Measurements from ENCODE around the gene PGS1.

Gene PGS1

DNA sequence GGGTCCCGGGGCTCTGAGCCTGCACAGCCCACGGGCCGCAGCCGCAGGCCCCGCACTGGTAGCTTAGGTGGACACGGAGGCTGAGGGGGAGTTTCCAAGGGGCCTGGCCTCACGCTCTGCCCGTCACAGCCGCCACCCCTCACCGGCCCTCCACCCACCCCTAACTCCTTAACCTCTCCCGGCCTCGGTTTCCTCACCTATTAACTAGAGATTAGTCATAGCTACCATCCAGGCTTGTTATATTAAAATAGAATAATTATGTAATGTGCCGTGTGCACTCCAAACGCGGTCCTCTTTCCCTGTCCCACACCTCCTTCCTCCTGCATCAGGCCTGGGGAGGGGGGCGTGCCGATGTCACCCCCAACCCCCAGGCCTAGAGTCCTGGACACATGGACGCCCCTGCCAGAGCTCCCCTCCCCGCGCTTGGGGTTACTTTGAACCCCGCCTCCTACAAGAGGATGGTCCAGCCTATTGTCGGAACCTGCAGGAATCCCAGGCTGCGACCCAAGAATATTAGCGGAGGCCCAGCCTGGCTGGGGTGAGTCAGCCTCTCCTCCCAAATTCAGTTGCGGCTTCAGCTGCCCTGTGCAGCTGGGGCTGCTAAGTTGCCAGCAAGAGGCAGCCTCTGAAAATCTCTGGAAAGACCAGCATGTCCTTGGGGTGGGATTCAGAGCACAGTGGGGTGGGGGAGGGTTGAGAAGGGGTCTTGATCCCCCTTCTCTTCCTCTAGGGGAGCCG lies 35.8 kb upstream of the PGS1 start:
- no peak for FAIRE-seq
- TF ChIP-seq POLR2A (IDR thresholded peaks at IDR 0.05; ENCODE audit: low read depth, low read length) = no peak
- peak; percentile 86 for DNase-seq (ENCODE audit: insufficient read length, low spot score)

DNA sequence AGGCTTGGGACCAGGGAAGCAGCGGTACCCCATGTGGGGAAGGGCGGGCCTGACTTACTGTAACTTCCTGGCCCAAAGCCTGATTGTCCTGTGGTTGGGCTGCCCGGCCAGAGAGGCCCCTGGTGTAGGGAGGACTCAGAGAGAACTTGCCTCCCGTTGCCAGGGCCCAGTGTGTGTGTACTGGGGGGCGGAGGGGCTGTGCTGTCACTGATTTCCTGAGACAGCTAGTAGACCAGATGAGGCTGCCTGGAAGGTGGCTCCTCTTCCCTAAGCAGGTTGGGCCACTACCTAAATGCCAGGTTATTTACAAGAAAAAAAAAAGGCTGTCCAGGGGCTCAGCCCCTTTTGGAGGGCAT lies 35.3 kb upstream of the PGS1 start:
- DNase-seq (ENCODE audit: insufficient read length, low spot score) (peak; percentile 89), FAIRE-seq (no peak)
- peak; percentile 38; the same call in 1 of the 2 replicates for TF ChIP-seq POLR2A (IDR thresholded peaks at IDR 0.05; ENCODE audit: low read depth, low read length)

DNA sequence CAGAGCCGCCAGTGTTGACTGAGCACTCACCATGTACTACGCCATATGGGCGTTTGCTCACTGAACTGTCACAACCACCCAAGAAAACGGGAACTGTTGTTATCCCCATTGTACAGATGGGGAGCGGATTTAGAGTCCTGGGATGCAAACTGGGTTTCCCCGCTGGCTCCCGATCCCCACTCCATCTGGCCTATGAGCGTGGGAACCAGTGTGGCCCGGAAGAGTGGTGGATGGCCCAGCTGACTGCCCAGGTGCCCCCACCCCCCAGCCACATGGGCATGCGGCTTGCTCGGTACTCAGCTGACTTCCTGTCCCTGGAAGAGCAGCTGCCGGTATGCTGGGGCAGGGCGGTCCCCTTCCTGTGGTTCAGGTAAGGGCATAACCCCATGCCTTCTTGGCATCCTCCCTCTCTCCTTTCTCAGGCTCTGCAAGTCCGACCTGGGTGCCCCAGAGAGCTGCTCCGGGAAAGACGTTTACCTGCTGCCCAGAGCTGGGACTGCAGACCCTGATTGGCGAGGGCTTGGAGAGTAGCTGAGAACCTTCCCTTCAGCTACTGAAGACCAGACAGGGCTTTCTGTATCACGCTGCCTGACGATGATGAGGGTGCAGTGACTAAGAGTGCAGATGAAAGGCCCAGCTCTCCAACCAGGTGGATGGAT lies 34.8 kb upstream of the PGS1 start:
- DNase-seq (ENCODE audit: insufficient read length, low spot score) (peak; percentile 36), FAIRE-seq (no peak)
- peak; percentile 16; the same call in 1 of the 2 replicates for TF ChIP-seq POLR2A (IDR thresholded peaks at IDR 0.05; ENCODE audit: low read depth, low read length)

DNA sequence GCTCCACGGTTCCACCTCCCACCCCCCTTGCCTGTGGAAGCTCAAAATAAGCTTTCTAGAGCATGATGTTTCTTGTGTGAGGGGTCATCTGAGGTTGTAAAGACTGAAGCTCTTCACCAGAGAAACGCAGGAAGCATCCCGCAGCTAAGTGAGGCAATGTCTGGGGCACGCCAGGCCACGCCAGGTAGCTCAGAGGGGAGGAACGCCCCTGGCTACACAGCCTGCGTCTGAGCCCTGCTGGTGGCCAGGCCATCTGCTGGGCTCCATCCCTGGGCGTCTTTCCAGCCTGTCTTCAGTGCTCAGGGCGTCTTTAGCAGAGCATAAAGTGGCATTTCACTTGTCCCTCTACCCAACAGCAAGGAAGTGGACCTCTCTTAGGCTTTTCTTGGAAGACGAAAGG lies 33.8 kb upstream of the PGS1 start:
- no peak for TF ChIP-seq POLR2A (IDR thresholded peaks at IDR 0.05; ENCODE audit: low read depth, low read length)
- FAIRE-seq = no peak
- DNase-seq (ENCODE audit: insufficient read length, low spot score) = no peak

DNA sequence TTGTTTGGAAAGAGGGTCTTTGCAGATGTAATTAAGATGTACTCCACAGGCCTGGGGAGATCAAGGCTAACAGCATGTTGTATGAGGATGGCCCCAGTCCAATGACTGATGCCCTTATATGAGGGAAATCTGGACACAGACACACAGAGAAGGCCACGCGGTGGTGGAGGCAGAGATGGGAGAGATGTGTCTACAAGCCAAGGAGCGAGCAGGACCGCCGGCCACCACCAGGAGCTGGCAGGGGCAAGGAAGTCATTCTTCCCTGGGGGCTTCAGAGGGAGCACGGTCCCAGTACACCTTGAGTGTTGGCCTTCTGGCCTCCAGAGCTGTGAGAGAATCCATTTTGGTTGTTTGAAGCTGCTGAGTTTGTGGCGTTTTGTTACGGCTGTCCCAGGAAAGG lies 33.3 kb upstream of the PGS1 start:
- TF ChIP-seq POLR2A (IDR thresholded peaks at IDR 0.05; ENCODE audit: low read depth, low read length) = no peak
- no peak for DNase-seq (ENCODE audit: insufficient read length, low spot score)
- no peak for FAIRE-seq

DNA sequence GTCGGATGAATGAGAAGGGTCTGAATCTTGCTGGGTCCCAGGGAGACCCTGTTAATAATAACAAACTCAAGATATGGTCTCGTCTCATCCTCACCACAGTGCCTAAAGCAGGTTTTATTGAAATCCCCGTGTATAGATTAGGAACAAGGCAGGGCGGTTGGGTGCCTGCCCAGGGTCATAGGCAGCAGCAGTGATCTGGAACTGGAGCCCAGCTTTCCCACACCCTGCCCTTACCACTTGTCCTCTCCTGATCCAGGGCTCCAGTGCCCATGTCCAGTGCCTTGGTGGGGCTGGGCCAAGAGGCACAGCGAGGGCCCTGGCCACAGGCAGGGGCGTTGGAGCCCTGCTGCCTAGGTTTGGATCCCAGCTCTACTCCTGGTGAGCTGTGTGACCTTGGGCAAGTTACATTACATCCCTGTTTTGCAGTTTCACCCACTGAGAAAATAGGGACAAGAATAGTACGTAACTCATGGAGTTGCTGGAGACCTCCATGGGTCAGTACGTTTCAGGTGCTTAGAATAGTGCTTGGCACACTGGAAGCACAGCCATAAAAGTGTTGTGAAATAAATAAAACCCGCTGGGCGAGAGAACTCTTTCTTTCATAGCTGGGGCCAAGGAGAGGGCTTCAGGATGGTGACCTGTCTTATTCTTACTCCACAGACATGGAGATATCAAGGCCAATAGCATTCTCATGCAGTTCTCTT lies 32.5 kb upstream of the PGS1 start:
- TF ChIP-seq POLR2A (IDR thresholded peaks at IDR 0.05; ENCODE audit: low read depth, low read length) = no peak
- no peak for DNase-seq (ENCODE audit: insufficient read length, low spot score)
- no peak for FAIRE-seq

DNA sequence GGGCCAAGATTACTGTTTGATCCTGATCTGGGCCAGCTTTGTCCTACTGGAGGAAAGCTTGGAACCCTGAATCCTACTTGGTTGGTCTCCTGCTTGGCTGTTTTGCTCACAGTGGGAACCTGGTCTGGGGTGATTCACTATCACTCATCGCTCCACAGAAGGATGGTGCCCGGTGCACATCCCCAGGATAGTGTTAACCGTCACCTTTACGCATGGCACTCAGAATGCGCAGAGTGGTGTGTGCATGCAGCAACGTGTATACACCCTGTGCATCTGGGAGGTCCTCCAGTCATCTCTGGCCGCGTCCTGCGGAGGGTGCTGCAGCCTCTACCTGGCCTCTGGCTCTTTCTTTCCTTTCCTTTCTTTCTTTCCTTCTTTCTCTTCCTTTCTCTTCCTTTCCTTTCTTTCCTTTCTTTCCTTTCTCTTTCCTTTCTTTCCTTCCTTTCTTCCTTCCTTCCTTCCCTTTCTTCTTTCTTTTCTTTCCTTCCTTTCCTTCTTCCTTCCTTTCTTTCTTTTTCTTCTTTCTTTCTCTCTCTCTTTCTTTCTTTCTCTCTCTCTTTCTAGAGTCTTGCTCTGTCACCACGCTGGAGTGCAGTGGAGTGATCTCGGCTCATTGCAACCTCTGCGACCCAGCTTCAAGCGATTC lies 31.7 kb upstream of the PGS1 start:
- peak; percentile 53 for DNase-seq (ENCODE audit: insufficient read length, low spot score)
- FAIRE-seq = no peak

DNA sequence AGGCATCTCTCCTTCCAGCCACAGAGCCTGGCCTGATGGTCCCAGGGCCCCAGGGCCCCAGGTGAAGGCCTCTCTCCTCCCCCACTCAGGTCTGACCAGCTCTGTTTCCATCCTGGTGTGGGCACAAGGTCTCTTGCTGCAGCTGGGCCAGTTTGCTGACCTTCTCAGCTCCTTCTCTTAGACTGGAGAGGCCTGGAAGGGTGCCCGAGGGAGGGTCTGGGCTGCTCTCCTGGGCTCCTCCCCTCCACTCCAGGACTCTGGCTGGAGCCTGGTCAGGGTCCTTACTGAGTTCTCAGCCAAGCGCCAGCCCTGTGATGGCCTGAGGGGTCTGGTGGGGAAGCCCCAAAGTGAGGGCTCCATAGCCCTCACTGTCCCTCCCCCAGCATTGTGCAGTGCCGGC lies 31.0 kb upstream of the PGS1 start:
- no peak for DNase-seq (ENCODE audit: insufficient read length, low spot score)
- TF ChIP-seq POLR2A (IDR thresholded peaks at IDR 0.05; ENCODE audit: low read depth, low read length) = no peak
- no peak for FAIRE-seq

More for the DNA sequence above, 31.7 kb upstream of the PGS1 start:
- TF ChIP-seq POLR2A (IDR thresholded peaks at IDR 0.05; ENCODE audit: low read depth, low read length) = no peak

DNA sequence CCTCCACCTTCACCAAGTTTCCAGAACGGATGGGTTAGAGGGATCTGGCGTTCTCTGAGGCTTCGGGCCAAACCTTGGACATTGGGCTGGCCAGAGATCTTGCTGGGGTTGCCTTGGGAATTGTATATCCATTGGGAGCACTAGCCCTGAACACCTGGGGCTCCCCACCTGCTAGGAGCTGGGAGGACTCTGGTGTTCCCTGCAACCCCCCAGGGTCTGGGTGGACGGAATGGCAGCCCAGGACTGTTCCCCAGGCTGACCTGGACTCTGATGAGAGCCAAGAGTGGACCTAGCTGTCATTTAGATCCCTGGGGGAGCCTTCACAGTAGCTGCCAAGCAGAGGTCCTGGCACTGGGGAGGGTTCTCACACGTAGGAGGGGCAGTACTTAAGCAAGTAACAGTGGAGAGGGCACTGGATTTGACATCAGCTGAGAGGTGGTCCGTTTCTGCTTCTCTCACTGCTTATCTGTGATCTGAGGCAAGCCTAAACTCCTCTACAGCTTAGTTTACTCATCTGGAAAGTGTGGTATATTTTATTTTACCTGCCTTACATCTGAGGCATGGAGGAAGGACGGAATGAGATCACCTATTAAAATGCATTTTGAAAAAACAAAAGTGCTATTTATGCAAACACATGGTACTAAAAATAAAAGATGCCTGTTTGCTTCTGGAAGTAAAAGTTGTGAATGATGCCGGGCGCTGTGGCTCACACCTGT lies 30.2 kb upstream of the PGS1 start:
- FAIRE-seq (no peak), DNase-seq (ENCODE audit: insufficient read length, low spot score) (no peak)
- no peak for TF ChIP-seq POLR2A (IDR thresholded peaks at IDR 0.05; ENCODE audit: low read depth, low read length)

DNA sequence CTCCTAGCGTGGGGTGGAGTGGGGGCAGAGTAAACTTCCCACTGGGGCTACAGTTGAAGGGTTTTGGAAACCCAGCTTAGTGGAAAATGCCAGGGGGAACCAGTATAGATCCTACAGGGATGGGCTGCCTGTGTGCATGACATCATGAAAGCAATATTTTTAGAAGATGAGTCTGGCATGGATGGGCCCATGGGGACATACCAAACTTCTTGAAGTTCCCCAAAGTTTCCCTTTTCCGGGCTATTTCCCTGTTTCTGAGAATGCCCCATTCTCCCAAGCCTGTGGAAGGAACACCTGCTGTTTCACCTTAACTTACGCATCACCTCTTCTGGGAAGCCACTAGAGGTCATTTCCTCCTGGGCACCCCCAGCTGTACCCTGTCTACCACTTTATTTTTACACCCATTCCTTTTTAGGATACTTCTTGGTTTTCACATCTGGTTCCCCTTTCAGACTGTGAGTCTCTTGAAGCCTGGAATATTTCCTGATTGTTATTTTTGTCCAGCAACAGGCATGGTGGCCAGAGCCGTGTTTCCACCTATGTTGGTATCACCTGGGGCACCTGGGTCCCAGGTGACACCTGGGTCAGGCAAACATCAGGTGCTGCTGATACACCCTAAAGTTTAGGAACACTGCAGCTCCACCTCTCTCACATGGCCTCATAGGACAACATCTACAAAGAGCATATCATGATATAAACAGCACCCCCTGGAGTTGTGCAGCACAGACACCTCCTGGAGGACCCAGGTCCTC lies 28.4 kb upstream of the PGS1 start:
- no peak for FAIRE-seq
- TF ChIP-seq POLR2A (IDR thresholded peaks at IDR 0.05; ENCODE audit: low read depth, low read length) = no peak

DNA sequence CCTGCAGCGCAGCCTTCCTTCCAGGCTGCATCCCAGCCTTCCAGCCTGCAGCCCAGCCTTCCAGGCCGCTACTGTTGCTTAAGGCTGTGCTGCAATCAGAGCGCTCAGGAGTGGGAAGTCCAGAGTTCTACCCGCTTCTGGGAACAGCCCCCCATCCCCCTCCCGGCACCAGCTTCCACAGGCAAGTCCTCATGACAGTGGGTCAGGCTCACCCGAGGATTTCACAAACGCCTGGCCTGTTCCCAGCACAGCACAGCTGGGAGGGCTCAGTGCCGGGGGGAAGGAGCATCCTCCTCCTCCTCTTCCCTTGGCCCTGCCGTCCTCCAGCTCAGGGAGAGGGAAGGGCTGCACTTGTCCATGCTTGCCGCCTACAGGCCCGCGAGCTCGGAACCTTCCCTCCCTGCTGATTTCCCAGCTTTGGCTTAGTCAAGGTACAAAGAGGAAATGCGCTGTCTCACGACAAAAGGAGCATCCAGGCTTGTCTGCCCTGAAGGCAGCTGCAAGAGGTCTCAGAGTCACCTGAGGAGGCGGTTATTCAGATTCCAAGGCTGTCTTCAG lies 26.9 kb upstream of the PGS1 start:
- no peak for FAIRE-seq

More for the DNA sequence above, 28.4 kb upstream of the PGS1 start:
- DNase-seq (ENCODE audit: insufficient read length, low spot score) = no peak

DNA sequence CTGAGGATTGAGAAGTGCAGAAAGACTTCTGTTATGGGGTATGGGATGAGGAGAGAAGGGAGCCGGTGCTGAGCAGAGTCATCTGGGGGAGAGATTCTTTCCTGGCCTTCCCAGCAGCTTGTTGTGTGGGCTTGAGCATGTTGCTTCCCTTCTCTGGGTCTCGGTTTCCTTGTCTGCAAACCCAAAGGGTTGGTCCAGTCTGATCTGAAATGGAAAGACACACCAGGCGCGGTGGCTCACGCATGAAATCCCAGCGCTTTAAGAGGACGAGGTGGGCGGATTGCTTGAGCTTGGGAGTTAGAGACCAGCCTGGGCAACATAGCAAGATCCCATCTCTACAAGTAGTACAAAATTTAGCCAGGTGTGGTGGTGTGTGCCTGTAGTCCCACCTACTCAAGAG lies 24.6 kb upstream of the PGS1 start:
- no peak for FAIRE-seq
- no peak for TF ChIP-seq POLR2A (IDR thresholded peaks at IDR 0.05; ENCODE audit: low read depth, low read length)

More for the DNA sequence above, 26.9 kb upstream of the PGS1 start:
- DNase-seq (ENCODE audit: insufficient read length, low spot score) = peak; percentile 35
- no peak; the same call in 1 of the 2 replicates for TF ChIP-seq POLR2A (IDR thresholded peaks at IDR 0.05; ENCODE audit: low read depth, low read length)

More for the DNA sequence above, 24.6 kb upstream of the PGS1 start:
- no peak for DNase-seq (ENCODE audit: insufficient read length, low spot score)

Measured in H54 (cell line).